Astrocyte (in vitro differentiated cells and primary cell): ENCODE data around the gene MKNK1. TPM values are rescaled to one million over a fixed set of nuclear protein-coding genes. Genes with fewer than 3 reads are reported as not detected.
A peak's percentile ranks its signal among the peaks of the same experiment; 100 is the strongest.

Source experiments
- DNase-seq: peaks from one replicate; pipeline ENCODE4 v3.0.0-alpha.2; 2010; ENCODE audit warnings: low read depth
- FAIRE-seq: peaks from 2 replicates; lab custom pipeline; 2011; peaks lifted over from hg19 to GRCh38; lab: Jason Lieb, UNC
- H2AFZ ChIP-seq: 2 replicates; pipeline ENCODE4 v1.6.0; 2012; ENCODE audit warnings: low read depth, low read length, inconsistent platforms
- H3K27ac ChIP-seq: 2 replicates; pipeline ENCODE4 v1.5.1; 2011; ENCODE audit warnings: low read depth, low read length, inconsistent platforms
- H3K27me3 ChIP-seq: 2 replicates; pipeline ENCODE4 v1.6.0; 2011; ENCODE audit warnings: low read length, inconsistent platforms; ENCODE audit not compliant: insufficient read depth
- H3K36me3 ChIP-seq: 2 replicates; pipeline ENCODE4 v1.5.1; 2011; ENCODE audit warnings: low read length, inconsistent platforms; ENCODE audit not compliant: insufficient read depth
- H3K4me1 ChIP-seq: 2 replicates; pipeline ENCODE4 v1.5.1; 2011; ENCODE audit warnings: low read length, inconsistent platforms; ENCODE audit not compliant: insufficient read depth
- H3K4me2 ChIP-seq: 2 replicates; pipeline ENCODE4 v1.6.0; 2012; ENCODE audit warnings: low read length, inconsistent platforms
- H3K4me3 ChIP-seq: 2 replicates; pipeline ENCODE4 v1.5.1; 2011; ENCODE audit warnings: low read depth, mild to moderate bottlenecking, low read length, inconsistent platforms; ENCODE audit not compliant: insufficient read depth
- H3K79me2 ChIP-seq: 2 replicates; pipeline ENCODE4 v1.6.0; 2012; ENCODE audit warnings: mild to moderate bottlenecking, low read length, inconsistent platforms; ENCODE audit not compliant: insufficient read depth
- H3K9ac ChIP-seq: 2 replicates; pipeline ENCODE4 v1.6.0; 2012; ENCODE audit warnings: mild to moderate bottlenecking, low read length, inconsistent platforms
- H3K9me3 ChIP-seq: 2 replicates; pipeline ENCODE4 v1.5.1; 2012; ENCODE audit warnings: low read depth, mild to moderate bottlenecking, low read length, inconsistent platforms; ENCODE audit not compliant: insufficient read depth
- H4K20me1 ChIP-seq: 2 replicates; pipeline ENCODE4 v1.6.0; 2012; ENCODE audit warnings: low read length, inconsistent platforms; ENCODE audit not compliant: insufficient read depth
- H3K27ac Mint-ChIP-seq: one replicate; pipeline ENCODE4 v1.8.0; 2021; ENCODE audit warnings: mild to moderate bottlenecking, mixed read lengths; ENCODE audit not compliant: unreplicated experiment
- H3K27me3 Mint-ChIP-seq: one replicate; pipeline ENCODE4 v1.8.0; 2021; ENCODE audit warnings: low read depth, mixed read lengths; ENCODE audit not compliant: unreplicated experiment
- H3K36me3 Mint-ChIP-seq: one replicate; pipeline ENCODE4 v1.8.0; 2021; ENCODE audit warnings: low read depth, mixed read lengths; ENCODE audit not compliant: unreplicated experiment
- H3K4me1 Mint-ChIP-seq: one replicate; pipeline ENCODE4 v1.8.0; 2021; ENCODE audit warnings: low read depth, mixed read lengths; ENCODE audit not compliant: unreplicated experiment
- H3K4me3 Mint-ChIP-seq: one replicate; pipeline ENCODE4 v1.8.0; 2021; ENCODE audit warnings: mild to moderate bottlenecking, moderate library complexity, mixed read lengths; ENCODE audit not compliant: unreplicated experiment
- H3K9me3 Mint-ChIP-seq: one replicate; pipeline ENCODE4 v1.8.0; 2021; ENCODE audit warnings: mild to moderate bottlenecking, mixed read lengths; ENCODE audit not compliant: unreplicated experiment
- CTCF ChIP-seq: IDR thresholded peaks from 2 replicates; pipeline ENCODE4 v1.5.1; 2011; ENCODE audit warnings: low read depth, mild to moderate bottlenecking, inconsistent platforms, low read length, moderate library complexity; ENCODE audit not compliant: insufficient read depth
- EZH2 ChIP-seq: IDR thresholded peaks from 2 replicates; pipeline ENCODE4 v1.6.1; 2012; ENCODE audit warnings: mild to moderate bottlenecking, low read length, inconsistent platforms; ENCODE audit not compliant: insufficient read depth
- total RNA-seq: library from RNA; stranded (reverse); gene quantifications from 2 replicates; pipeline ENCODE4 v1.2.1, GENCODE V29; 2021

Gene MKNK1
- total RNA-seq, 1 donor from 2014 or later, result 26.9 TPM

- Histone ChIP-seq H2AFZ (no peak overlapping the region), H3K4me3 (no peak overlapping the region), H3K4me2 (no peak overlapping the region), H3K27me3 (peaks cover 51% of the 10 kb centered on the region), H3K4me1 (no peaks in the 10 kb centered on the region), H3K27ac (no peak overlapping the region), H4K20me1 (no peaks in the 10 kb centered on the region), H3K79me2 (no peaks in the 10 kb centered on the region), H3K9ac (no peak overlapping the region), H3K9me3 (no peaks in the 10 kb centered on the region), H3K36me3 (no peaks in the 10 kb centered on the region)
- Mint-ChIP-seq H3K4me3 (no peak overlapping the region), H3K4me1 (peaks cover 7% of the 10 kb centered on the region), H3K27me3 (peaks cover 79% of the 10 kb centered on the region), H3K36me3 (peaks cover 2% of the 10 kb centered on the region), H3K27ac (no peak overlapping the region), H3K9me3 (peaks cover 1% of the 10 kb centered on the region)
- no peak for TF ChIP-seq EZH2
- TF ChIP-seq CTCF, result no peak
- DNase-seq, result no peak
- FAIRE-seq, result no peak
Measured at GRCh38 chr1:46544561-46545240, 59.4 kb downstream of the MKNK1 start.

- H3K4me3 Mint-ChIP-seq, result peak overlapping the region; percentile 73
- no peak overlapping the region for H3K4me2 ChIP-seq
Measured at GRCh38 chr1:46543761-46544560, 60.1 kb downstream of the MKNK1 start.

More at GRCh38 chr1:46543761-46544560, 60.1 kb downstream of the MKNK1 start:
- Histone ChIP-seq H3K9me3 (no peaks in the 10 kb centered on the region), H3K36me3 (no peaks in the 10 kb centered on the region), H3K27ac (no peak overlapping the region), H3K9ac (no peak overlapping the region), H3K79me2 (no peaks in the 10 kb centered on the region), H3K27me3 (peaks cover 51% of the 10 kb centered on the region), H3K4me3 (no peak overlapping the region), H2AFZ (no peak overlapping the region), H3K4me1 (no peaks in the 10 kb centered on the region), H4K20me1 (no peaks in the 10 kb centered on the region)
- DNase-seq (no peak), FAIRE-seq (no peak)
- peaks cover 1% of the 10 kb centered on the region for H3K9me3 Mint-ChIP-seq
- peaks cover 2% of the 10 kb centered on the region for H3K36me3 Mint-ChIP-seq
- peaks cover 5% of the 10 kb centered on the region for H3K4me1 Mint-ChIP-seq
- TF ChIP-seq CTCF (no peak), EZH2 (peak; percentile 98)
- peaks cover 77% of the 10 kb centered on the region for H3K27me3 Mint-ChIP-seq
- H3K27ac Mint-ChIP-seq, result no peak overlapping the region
